ENCODE measurements around the gene HEXIM2. TPM values are rescaled to one million over a fixed set of nuclear protein-coding genes. Genes with fewer than 3 reads are reported as not detected.

The HEXIM2 gene
- total RNA-seq, 6 experiments from 2014 or later = 4.8 to 9.5 (median 6.2) TPM

DNA sequence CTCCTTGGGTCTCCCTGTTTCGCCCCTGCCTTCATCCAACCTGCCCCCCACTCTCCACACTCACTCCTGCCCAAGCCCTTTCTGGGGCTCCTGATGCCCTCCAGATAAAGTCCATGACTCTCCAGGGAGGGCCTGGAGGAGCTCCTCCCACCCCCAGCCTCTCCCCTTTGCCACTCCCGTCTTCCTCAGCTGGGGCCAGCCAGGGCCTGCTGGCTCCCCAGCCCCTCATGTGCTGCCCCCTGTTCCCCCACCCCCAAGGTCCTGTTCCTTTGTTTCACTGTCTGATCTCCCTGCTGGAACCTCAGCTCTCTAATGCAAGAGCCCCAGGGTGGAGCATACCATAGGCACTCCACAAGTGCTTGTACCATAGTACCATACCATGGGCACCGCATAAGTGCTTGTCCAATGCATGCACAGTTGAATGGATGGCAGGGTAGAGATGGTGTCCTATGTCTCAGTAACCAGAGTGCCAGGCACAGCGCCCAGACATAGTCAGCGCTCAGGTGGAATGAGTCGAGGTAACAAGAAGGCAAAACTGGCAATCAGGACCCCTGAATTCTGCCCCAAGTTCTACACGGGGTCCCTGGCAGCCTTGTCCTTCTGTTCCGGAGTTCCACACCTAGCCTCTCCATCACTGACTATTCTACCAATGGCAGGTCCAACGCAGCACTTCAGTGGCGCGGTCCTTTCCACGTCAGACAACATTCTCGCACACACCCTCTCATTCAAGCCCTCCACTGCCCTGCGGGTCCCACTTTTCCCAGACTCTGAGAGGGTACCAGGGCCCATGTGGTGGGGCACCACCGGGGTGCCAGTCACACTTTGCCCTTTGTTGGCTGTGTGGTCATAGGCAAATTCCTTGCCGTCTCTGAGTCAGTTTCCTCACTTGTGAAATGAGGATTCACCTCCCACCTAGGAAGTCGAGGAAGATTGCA, 30.7 kb upstream of the HEXIM2 start:
- Mint-ChIP-seq H3K36me3 (ENCODE audit: low read depth) (no peaks in the 10 kb centered on the region), H3K27me3 (ENCODE audit: insufficient read depth) (no peaks in the 10 kb centered on the region), H3K9me3 (no peaks in the 10 kb centered on the region), H3K27ac (peak overlapping the region; percentile 47; the same call in 1 of the 2 replicates), H3K4me1 (ENCODE audit: low read depth) (peaks cover 56% of the 10 kb centered on the region), H3K4me3 (peak overlapping the region; percentile 82)
- TF ChIP-seq, protein P1, sequence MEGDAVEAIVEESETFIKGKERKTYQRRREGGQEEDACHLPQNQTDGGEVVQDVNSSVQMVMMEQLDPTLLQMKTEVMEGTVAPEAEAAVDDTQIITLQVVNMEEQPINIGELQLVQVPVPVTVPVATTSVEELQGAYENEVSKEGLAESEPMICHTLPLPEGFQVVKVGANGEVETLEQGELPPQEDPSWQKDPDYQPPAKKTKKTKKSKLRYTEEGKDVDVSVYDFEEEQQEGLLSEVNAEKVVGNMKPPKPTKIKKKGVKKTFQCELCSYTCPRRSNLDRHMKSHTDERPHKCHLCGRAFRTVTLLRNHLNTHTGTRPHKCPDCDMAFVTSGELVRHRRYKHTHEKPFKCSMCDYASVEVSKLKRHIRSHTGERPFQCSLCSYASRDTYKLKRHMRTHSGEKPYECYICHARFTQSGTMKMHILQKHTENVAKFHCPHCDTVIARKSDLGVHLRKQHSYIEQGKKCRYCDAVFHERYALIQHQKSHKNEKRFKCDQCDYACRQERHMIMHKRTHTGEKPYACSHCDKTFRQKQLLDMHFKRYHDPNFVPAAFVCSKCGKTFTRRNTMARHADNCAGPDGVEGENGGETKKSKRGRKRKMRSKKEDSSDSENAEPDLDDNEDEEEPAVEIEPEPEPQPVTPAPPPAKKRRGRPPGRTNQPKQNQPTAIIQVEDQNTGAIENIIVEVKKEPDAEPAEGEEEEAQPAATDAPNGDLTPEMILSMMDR (IDR thresholded peaks at IDR 0.05) = no peak
- DNase-seq = no peak

DNA sequence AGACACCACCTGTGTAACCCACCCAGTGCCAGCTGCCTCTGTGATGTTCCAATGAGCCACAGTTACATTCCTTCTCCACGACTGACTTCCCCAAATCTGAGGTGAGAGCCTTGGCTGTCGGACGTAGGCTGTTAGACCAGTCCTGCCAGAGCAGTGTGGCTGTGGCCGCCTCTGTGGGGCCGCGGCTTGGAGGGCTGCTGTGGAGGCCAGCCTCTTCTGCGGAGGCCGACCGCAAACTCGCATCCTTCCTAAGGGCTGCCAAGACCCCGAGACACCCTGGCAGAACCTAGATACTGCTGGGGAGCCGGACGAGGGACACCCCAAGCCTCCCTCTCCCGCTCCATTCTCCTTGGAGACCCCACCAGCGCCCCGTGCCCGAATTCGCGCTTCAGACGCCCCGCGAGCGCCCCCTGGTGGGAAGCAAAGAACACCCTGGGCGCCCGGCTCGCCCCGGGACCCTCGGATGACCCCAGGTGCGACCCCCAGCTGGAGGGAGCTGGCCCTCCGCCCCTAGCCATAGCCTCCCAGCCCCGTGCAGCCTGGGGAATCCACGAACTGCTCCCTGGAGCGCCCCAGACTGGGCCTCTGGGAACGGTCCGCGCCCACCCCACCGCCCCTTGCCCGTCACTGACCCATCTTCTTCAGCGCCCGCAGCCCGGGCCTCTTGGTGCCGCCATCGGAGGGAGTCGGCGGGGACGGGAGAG, 29.9 kb upstream of the HEXIM2 start:
- H3K4me1 Mint-ChIP-seq (ENCODE audit: low read depth) = peaks cover 60% of the 10 kb centered on the region

DNA sequence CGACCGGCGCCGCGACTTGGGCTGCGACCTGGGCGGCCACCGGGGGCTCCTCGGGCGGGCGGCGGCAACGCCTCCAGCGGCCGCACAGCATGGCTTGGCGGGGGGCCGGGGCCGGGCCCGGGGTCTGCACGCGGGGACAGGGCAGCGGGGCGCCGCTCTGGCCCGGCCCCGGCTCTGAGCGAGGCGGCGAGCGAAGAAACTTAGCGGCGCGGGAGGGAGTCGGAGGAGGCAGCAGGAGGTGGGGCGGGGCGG, 29.4 kb upstream of the HEXIM2 start, which contains the start of gene PLCD3:
Gene PLCD3 (minus strand): TSS at position 196 of the 252 bp plus-strand sequence. CDS start 105 bp downstream, at position 91.
- H3K4me1 Mint-ChIP-seq (ENCODE audit: low read depth) = peaks cover 55% of the 10 kb centered on the region
- peak within 1 kb of the TSS; percentile 92 for H3K4me3 Mint-ChIP-seq
- TF ChIP-seq, protein P1 (IDR thresholded peaks at IDR 0.05) = no peak
- DNase-seq = no peak
- peak within 1 kb of the TSS; percentile 94 for H3K27ac Mint-ChIP-seq
- H3K27me3 Mint-ChIP-seq (ENCODE audit: insufficient read depth) = no peaks in the 10 kb centered on the region
- H3K36me3 Mint-ChIP-seq (ENCODE audit: low read depth) = no peaks in the 10 kb centered on the region
- no peaks in the 10 kb centered on the region for H3K9me3 Mint-ChIP-seq

More for the DNA sequence above, 29.9 kb upstream of the HEXIM2 start:
- H3K36me3 Mint-ChIP-seq (ENCODE audit: low read depth) = no peaks in the 10 kb centered on the region
- no peaks in the 10 kb centered on the region for H3K9me3 Mint-ChIP-seq
- TF ChIP-seq, protein P1 (IDR thresholded peaks at IDR 0.05) = peak; percentile 97
- H3K27me3 Mint-ChIP-seq (ENCODE audit: insufficient read depth) = no peaks in the 10 kb centered on the region
- DNase-seq = no peak
- H3K4me3 Mint-ChIP-seq = peak overlapping the region; percentile 82
- H3K27ac Mint-ChIP-seq = no peak overlapping the region

DNA sequence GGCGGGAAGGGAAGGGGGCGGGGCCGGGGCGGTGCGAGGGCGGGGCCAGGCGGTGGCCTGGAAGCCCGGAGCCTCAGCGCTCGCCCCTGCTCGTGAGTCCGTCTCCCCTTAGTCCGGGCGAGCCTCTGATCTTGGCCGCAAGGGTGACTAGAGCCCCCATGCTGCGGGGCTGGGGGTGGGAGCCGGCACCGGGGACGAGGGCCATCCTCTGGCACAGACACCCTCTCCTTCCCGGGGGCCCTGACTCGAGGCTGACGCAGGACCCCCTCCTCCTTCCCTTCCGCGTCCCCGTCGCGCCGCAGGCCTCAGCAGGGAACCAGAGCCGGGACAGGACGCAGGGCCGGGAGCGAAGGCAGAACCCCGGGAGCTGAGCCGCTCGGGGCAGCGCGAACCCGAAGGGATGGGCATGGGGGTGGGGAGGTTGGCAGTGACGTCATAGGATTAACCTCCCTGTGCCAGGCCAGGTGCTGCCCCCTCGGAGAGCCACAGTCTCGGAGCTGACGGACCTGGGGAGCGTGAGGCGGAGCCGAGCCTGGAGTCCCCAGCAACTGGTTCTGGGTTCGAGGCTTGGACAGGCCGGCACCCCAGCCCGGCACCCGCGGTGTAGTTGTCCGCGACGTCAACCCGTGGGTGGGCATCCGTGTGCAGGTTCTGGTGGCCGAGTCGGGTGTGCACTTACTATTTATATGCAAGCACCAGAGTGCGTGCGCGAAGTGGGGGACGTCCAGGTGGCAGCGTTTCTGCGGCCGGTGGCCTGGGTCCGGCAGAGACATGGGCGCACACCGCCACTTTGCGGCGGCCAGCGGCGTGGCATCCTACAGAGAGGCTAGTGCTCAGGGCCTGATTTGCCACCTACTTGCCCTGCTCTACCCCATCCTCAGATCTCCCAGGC, 28.9 kb upstream of the HEXIM2 start:
- Mint-ChIP-seq H3K36me3 (ENCODE audit: low read depth) (no peaks in the 10 kb centered on the region), H3K4me3 (peak overlapping the region; percentile 92), H3K27me3 (ENCODE audit: insufficient read depth) (no peaks in the 10 kb centered on the region), H3K4me1 (ENCODE audit: low read depth) (peaks cover 50% of the 10 kb centered on the region), H3K9me3 (no peaks in the 10 kb centered on the region), H3K27ac (peak overlapping the region; percentile 94)
- TF ChIP-seq, protein P1 (IDR thresholded peaks at IDR 0.05) = peak; percentile 82
- peak; percentile 77 for DNase-seq

Data from HFFc6 (cell line).